HG03139 (cell line): ENCODE results near the gene HLTF.
"Not testable (repeated sequence)": the region's sequence is repeated elsewhere in the genome, so short reads cannot be mapped to it uniquely, and the experiment has no call there.

Experiments
- ATAC-seq: cut with Tn5 transposase; IDR thresholded peaks from one replicate; pipeline ENCODE4 v1.9.1; 2021; ENCODE audit not compliant: unreplicated experiment

HLTF gene

DNA sequence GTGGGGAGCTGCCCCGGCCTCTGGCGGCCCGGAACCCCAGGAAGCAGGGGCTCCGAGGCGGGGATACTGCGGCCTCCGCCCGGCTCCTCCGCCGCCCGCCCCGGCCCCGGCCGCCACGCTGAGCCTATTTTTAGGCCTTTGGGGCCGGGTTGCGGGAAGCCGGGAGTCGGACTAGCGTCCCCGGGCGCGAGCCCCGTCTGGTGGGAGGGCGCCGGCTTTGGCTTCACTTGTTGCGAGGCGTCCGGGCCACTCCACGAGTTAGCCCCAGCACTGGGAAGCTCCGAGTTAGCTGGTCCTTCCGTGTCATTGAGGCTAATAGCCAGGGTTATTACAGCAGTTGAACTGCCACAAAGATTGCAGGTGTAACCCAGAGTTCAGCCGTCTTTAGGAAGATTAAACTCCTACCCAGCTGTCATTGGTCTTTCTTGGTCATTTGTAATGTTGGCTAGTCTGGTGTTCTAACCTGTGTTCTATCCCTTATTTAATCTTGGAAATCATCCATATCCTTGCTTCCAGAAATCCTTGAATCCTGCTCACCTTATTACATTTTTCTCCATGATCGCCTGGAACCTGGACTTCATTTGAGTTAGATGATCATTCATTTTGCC is 94.2 kb downstream of the HLTF start:
- peak; percentile 20 for ATAC-seq

GRCh38 chr3:148991219-148992026 is 94.9 kb downstream of the HLTF start, which contains the start of gene GYG1:
Gene GYG1, plus strand, starts transcription at chr3:148991540. Its CDS starts 101 bp downstream, at chr3:148991641.
- ATAC-seq: peak; percentile 77

DNA sequence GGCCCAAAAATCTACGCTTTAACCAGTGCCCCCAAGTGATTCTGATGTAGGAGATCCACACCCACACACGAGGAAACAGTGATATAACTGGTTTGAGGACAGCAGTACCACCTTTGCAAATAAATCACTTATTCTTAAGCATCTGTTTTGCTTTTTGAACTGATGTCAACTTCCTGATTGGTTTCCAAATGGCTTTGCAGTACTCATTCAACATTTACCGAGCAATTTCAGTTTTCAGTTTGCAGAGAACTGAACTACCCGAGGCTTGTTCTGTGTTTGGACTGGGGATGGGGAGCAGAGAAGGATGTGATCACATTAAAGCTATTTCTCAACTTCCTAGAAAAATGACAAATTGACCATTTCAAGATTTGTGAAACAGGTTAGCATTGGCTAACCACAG is 96.1 kb downstream of the HLTF start:
- peak; percentile 38 for ATAC-seq

- not testable (repeated sequence) for ATAC-seq
Measured at GRCh38 chr3:148987551-148987950, 98.8 kb downstream of the HLTF start.

DNA sequence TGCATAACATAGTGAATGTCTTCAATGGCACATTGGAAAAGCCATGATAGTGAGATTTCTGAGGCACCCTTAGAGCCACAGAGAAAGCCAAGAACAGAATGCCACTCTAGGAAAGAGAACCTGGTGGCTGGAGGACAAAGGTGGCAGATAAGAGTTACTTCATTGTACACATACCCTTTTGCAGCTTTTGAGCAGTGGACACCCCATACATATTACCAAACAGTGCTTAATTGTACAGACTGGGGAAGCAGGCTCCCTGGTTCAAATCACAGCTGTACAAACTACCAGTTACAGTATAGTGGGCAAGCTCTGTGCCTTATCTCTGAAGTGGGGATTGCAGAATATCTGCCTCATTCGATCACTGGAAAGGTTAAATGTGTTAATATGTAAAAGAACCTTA is 105.1 kb downstream of the HLTF start:
- no peak for ATAC-seq
